ENCODE measurements around the gene TMEM198. TPM values are rescaled to one million over a fixed set of nuclear protein-coding genes. Genes with fewer than 3 reads are reported as not detected.

The TMEM198 gene
- total RNA-seq, 2 experiments from 2014 or later = 2.5 to 6.6 TPM

GRCh38 chr2:219537657-219538488, 6.0 kb upstream of the TMEM198 start:
- Histone ChIP-seq H2AFZ (ENCODE audit: low read length) (no peak overlapping the region), H3K4me1 (ENCODE audit: insufficient read depth, low read length, poor library complexity, severe bottlenecking) (no peaks in the 10 kb centered on the region), H3K79me2 (ENCODE audit: insufficient read depth, low read depth, low read length) (peaks cover 9% of the 10 kb centered on the region; the same call in 1 of the 2 replicates), H3K27ac (ENCODE audit: low read depth, low read length, poor library complexity, severe bottlenecking) (no peak overlapping the region), H3K9me3 (ENCODE audit: low read length) (no peaks in the 10 kb centered on the region), H3K36me3 (ENCODE audit: insufficient read depth, low read length) (peaks cover 24% of the 10 kb centered on the region), H3K4me3 (ENCODE audit: low read depth, low read length, poor library complexity, severe bottlenecking) (no peak overlapping the region), H3K4me2 (ENCODE audit: low read length) (no peak overlapping the region), H3K9me2 (ENCODE audit: insufficient read depth, low read length) (no peaks in the 10 kb centered on the region), H4K20me1 (ENCODE audit: insufficient read depth, low read length) (0 out of 2 replicates have a peak, but pooled peaks cover 5% of the 10 kb centered on the region)
- DNase-seq (ENCODE audit: low spot score) = no peak
- ChIA-PET POLR2A (interaction anchor here (0.6 kb wide), 1 partner anchor 42 kb away, joined by 3 read pairs; a partner anchor contains a TSS), CTCF (ENCODE audit: unreplicated experiment) (no interaction called here)
- intact Hi-C loops (cut with micrococcal nuclease; ENCODE audit: unreplicated experiment) = no loop called here
- no TSS peak for BruUV-seq (replicated peaks)
- TF ChIP-seq EZH2phosphoT487 (IDR thresholded peaks at IDR 0.05; ENCODE audit: borderline replicate concordance, low read depth, low read length) (no peak), CTCF (conservative IDR thresholded peaks at IDR 0.05; ENCODE audit: low read length) (no peak)

- ChIA-PET CTCF (ENCODE audit: unreplicated experiment) (no interaction called here), POLR2A (no interaction called here)
- Histone ChIP-seq H2AFZ (ENCODE audit: low read length) (no peak overlapping the region), H3K36me3 (ENCODE audit: insufficient read depth, low read length) (peaks cover 24% of the 10 kb centered on the region), H4K20me1 (ENCODE audit: insufficient read depth, low read length) (0 out of 2 replicates have a peak, but pooled peaks cover 5% of the 10 kb centered on the region), H3K4me3 (ENCODE audit: low read depth, low read length, poor library complexity, severe bottlenecking) (no peak overlapping the region), H3K4me2 (ENCODE audit: low read length) (no peak overlapping the region), H3K9me3 (ENCODE audit: low read length) (no peaks in the 10 kb centered on the region), H3K79me2 (ENCODE audit: insufficient read depth, low read depth, low read length) (peaks cover 9% of the 10 kb centered on the region; the same call in 1 of the 2 replicates), H3K4me1 (ENCODE audit: insufficient read depth, low read length, poor library complexity, severe bottlenecking) (no peaks in the 10 kb centered on the region), H3K27ac (ENCODE audit: low read depth, low read length, poor library complexity, severe bottlenecking) (no peak overlapping the region), H3K9me2 (ENCODE audit: insufficient read depth, low read length) (no peaks in the 10 kb centered on the region)
- TF ChIP-seq CTCF (conservative IDR thresholded peaks at IDR 0.05; ENCODE audit: low read length) (no peak), EZH2phosphoT487 (IDR thresholded peaks at IDR 0.05; ENCODE audit: borderline replicate concordance, low read depth, low read length) (no peak)
- BruUV-seq (replicated peaks) = no TSS peak
- intact Hi-C loops (cut with micrococcal nuclease; ENCODE audit: unreplicated experiment) = no loop called here
- DNase-seq (ENCODE audit: low spot score) = no peak
Measured at GRCh38 chr2:219538504-219538951, 5.3 kb upstream of the TMEM198 start.
